ENCODE measurements around the gene APBB2. TPM values are rescaled to one million over a fixed set of nuclear protein-coding genes. Genes with fewer than 3 reads are reported as not detected.
"Not testable (repeated sequence)": the region's sequence is repeated elsewhere in the genome, so short reads cannot be mapped to it uniquely, and the experiment has no call there.

Gene APBB2
- total RNA-seq, 1 donor from 2014 or later = 138 TPM

- DNase-seq (ENCODE audit: low read depth, low spot score) = peak; percentile 57
Observed at GRCh38 chr4:40908702-40909362, 305.5 kb downstream of the APBB2 start.

- DNase-seq (ENCODE audit: low read depth, low spot score) = no peak
Observed at GRCh38 chr4:40908297-40908696, 306.0 kb downstream of the APBB2 start.

GRCh38 chr4:40905414-40905813 lies 308.9 kb downstream of the APBB2 start:
- DNase-seq (ENCODE audit: low read depth, low spot score) = no peak

GRCh38 chr4:40900531-40900930 lies 313.8 kb downstream of the APBB2 start:
- not testable (repeated sequence) for DNase-seq (ENCODE audit: low read depth, low spot score)

- DNase-seq (ENCODE audit: low read depth, low spot score) = peak; percentile 33
Observed at GRCh38 chr4:40897557-40898203, 316.7 kb downstream of the APBB2 start.

GRCh38 chr4:40890764-40891163 lies 323.6 kb downstream of the APBB2 start:
- DNase-seq (ENCODE audit: low read depth, low spot score) = no peak

GRCh38 chr4:40890199-40890598 lies 324.1 kb downstream of the APBB2 start:
- DNase-seq (ENCODE audit: low read depth, low spot score) = no peak

- DNase-seq (ENCODE audit: low read depth, low spot score) = no peak
Observed at GRCh38 chr4:40888933-40889332, 325.4 kb downstream of the APBB2 start.

GRCh38 chr4:40887764-40888131 lies 326.6 kb downstream of the APBB2 start:
- DNase-seq (ENCODE audit: low read depth, low spot score) = no peak

- no peak for DNase-seq (ENCODE audit: low read depth, low spot score)
Observed at GRCh38 chr4:40886931-40887763, 327.2 kb downstream of the APBB2 start.

GRCh38 chr4:40881851-40882250 lies 332.5 kb downstream of the APBB2 start:
- no peak for DNase-seq (ENCODE audit: low read depth, low spot score)

GRCh38 chr4:40881096-40881495 lies 333.2 kb downstream of the APBB2 start:
- DNase-seq (ENCODE audit: low read depth, low spot score) = no peak

GRCh38 chr4:40878548-40879055 lies 335.7 kb downstream of the APBB2 start:
- DNase-seq (ENCODE audit: low read depth, low spot score) = no peak

- DNase-seq (ENCODE audit: low read depth, low spot score) = no peak
Observed at GRCh38 chr4:40877081-40877480, 337.3 kb downstream of the APBB2 start.

GRCh38 chr4:40875507-40876150 lies 338.7 kb downstream of the APBB2 start:
- no peak for DNase-seq (ENCODE audit: low read depth, low spot score)

- no peak for DNase-seq (ENCODE audit: low read depth, low spot score)
Observed at GRCh38 chr4:40874901-40875300, 339.4 kb downstream of the APBB2 start.

- no peak for DNase-seq (ENCODE audit: low read depth, low spot score)
Observed at GRCh38 chr4:40874331-40874730, 340.0 kb downstream of the APBB2 start.

- no peak for DNase-seq (ENCODE audit: low read depth, low spot score)
Observed at GRCh38 chr4:40871695-40872250, 342.6 kb downstream of the APBB2 start.

GRCh38 chr4:40870150-40870549 lies 344.2 kb downstream of the APBB2 start:
- no peak for DNase-seq (ENCODE audit: low read depth, low spot score)

GRCh38 chr4:40865696-40866095 lies 348.6 kb downstream of the APBB2 start:
- DNase-seq (ENCODE audit: low read depth, low spot score) = no peak

- no peak for DNase-seq (ENCODE audit: low read depth, low spot score)
Observed at GRCh38 chr4:40864531-40864930, 349.8 kb downstream of the APBB2 start.

All from pulmonary artery endothelial cell (primary cell).